Measurements from ENCODE around the gene AP4M1. TPM values are rescaled to one million over a fixed set of nuclear protein-coding genes. Genes with fewer than 3 reads are reported as not detected.

Gene AP4M1
- total and polyA plus RNA-seq, 4 donors, result 3.3 to 5.5 (median 4.8) TPM

- TF ChIP-seq, protein P1, sequence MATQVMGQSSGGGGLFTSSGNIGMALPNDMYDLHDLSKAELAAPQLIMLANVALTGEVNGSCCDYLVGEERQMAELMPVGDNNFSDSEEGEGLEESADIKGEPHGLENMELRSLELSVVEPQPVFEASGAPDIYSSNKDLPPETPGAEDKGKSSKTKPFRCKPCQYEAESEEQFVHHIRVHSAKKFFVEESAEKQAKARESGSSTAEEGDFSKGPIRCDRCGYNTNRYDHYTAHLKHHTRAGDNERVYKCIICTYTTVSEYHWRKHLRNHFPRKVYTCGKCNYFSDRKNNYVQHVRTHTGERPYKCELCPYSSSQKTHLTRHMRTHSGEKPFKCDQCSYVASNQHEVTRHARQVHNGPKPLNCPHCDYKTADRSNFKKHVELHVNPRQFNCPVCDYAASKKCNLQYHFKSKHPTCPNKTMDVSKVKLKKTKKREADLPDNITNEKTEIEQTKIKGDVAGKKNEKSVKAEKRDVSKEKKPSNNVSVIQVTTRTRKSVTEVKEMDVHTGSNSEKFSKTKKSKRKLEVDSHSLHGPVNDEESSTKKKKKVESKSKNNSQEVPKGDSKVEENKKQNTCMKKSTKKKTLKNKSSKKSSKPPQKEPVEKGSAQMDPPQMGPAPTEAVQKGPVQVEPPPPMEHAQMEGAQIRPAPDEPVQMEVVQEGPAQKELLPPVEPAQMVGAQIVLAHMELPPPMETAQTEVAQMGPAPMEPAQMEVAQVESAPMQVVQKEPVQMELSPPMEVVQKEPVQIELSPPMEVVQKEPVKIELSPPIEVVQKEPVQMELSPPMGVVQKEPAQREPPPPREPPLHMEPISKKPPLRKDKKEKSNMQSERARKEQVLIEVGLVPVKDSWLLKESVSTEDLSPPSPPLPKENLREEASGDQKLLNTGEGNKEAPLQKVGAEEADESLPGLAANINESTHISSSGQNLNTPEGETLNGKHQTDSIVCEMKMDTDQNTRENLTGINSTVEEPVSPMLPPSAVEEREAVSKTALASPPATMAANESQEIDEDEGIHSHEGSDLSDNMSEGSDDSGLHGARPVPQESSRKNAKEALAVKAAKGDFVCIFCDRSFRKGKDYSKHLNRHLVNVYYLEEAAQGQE (IDR thresholded peaks at IDR 0.05), result no peak
These were observed 37.3 kb upstream of the AP4M1 start (continued) for GRCh38 chr7:100064162-100064561.

DNA sequence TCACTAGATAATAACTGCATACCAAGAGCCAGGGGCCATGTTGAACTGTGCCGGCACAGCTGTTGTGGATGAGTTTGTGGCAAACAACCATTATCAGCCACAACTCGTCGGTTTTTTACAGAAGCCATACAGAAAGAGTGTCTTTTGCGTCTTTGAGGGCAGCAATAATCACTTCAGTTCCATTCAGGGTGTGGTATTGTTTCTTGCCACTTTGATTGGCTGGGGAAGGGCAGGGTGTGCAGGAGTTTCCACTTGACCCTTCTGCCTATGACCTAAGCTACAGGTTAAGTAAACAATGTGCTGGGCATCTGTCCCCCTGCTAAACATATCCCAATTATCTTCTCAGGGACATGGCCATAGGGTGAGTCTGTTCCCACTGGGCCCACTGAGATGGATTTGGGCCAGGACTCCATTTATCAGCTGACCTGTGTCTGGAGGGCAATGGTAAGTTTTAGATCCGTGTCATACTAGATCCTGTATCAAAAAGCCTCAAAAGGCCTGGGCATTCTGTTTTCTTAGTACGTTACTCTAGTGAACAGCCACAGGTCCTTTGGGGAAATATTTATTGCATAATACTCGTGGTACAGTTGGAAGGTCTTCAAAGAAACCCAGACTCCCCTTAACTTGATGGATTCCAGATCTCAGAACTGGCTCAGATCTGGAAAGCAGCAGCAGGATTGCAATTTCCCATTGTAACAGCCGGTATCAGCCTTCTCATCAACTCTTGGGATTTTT is 35.8 kb upstream of the AP4M1 start:
- Histone ChIP-seq H3K27ac (ENCODE audit: low read depth in 1 of 2, low read length in 2 of 2) (peak overlapping the region; percentile 80 to 82), H3K9me3 (ENCODE audit: control insufficient read depth in 4 of 4, low read length in 3 of 4) (peaks cover under 1 to 7% (median 2%) of the 10 kb centered on the region in 4 donors), H3K36me3 (ENCODE audit: control insufficient read depth in 4 of 4, insufficient read depth in 3 of 4, low read depth in 1 of 4, low read length in 3 of 4) (peaks cover 2 to 35% (median 29%) of the 10 kb centered on the region in 4 donors), H3K27me3 (ENCODE audit: control insufficient read depth in 4 of 4, insufficient read depth in 4 of 4, low read length in 3 of 4) (no peaks in the 10 kb centered on the region), H3K4me3 (ENCODE audit: low read depth in 1 of 3, low read length in 3 of 3) (no peak overlapping the region), H3K4me1 (ENCODE audit: control insufficient read depth in 4 of 4, insufficient read depth in 4 of 4, low read length in 3 of 4) (peaks cover 2 to 23% (median 14%) of the 10 kb centered on the region in 4 donors), H3K9ac (ENCODE audit: low read depth in 1 of 2, low read length in 2 of 2) (peak overlapping the region in 1 of 2 donors; percentile 43)
- peak; percentile 16 for TF ChIP-seq TAF1 (conservative IDR thresholded peaks at IDR 0.05)
- TF ChIP-seq RAD21 (IDR thresholded peaks at IDR 0.05), result peak; percentile 33 to 37
- no peak for TF ChIP-seq HNF4G (IDR thresholded peaks at IDR 0.05)
- peak; percentile 67 to 85 for TF ChIP-seq EGR1 (IDR thresholded peaks at IDR 0.05; ENCODE audit: low read depth in 2 of 2)
- peak; percentile 88 for TF ChIP-seq FOXA1 (IDR thresholded peaks at IDR 0.05)
- peak; percentile 96 for TF ChIP-seq SP1 (IDR thresholded peaks at IDR 0.05)
- TF ChIP-seq RXRA (IDR thresholded peaks at IDR 0.05), result peak; percentile 98
- TF ChIP-seq JUND (IDR thresholded peaks at IDR 0.05), result peak; percentile 88 to 89
- TF ChIP-seq GABPA (IDR thresholded peaks at IDR 0.05 in 1 of 2, conservative IDR thresholded peaks at IDR 0.05 in 1 of 2), result peak in 1 of 2 donors; percentile 80
- peak; percentile 70 for TF ChIP-seq ATF3 (IDR thresholded peaks at IDR 0.05)
- TF ChIP-seq ZBTB33 (IDR thresholded peaks at IDR 0.05), result peak; percentile 87
- TF ChIP-seq HNF4A (conservative IDR thresholded peaks at IDR 0.05), result peak; percentile 70 to 78
- TF ChIP-seq YY1 (IDR thresholded peaks at IDR 0.05), result peak; percentile 87
- peak; percentile 87 for TF ChIP-seq FOXA2 (IDR thresholded peaks at IDR 0.05)
- peak; percentile 74 for TF ChIP-seq MAX (IDR thresholded peaks at IDR 0.05)
- TF ChIP-seq, protein P2, sequence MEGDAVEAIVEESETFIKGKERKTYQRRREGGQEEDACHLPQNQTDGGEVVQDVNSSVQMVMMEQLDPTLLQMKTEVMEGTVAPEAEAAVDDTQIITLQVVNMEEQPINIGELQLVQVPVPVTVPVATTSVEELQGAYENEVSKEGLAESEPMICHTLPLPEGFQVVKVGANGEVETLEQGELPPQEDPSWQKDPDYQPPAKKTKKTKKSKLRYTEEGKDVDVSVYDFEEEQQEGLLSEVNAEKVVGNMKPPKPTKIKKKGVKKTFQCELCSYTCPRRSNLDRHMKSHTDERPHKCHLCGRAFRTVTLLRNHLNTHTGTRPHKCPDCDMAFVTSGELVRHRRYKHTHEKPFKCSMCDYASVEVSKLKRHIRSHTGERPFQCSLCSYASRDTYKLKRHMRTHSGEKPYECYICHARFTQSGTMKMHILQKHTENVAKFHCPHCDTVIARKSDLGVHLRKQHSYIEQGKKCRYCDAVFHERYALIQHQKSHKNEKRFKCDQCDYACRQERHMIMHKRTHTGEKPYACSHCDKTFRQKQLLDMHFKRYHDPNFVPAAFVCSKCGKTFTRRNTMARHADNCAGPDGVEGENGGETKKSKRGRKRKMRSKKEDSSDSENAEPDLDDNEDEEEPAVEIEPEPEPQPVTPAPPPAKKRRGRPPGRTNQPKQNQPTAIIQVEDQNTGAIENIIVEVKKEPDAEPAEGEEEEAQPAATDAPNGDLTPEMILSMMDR (IDR thresholded peaks at IDR 0.05; ENCODE audit: low read depth, low read length, missing input control), result no peak
- peak; percentile 95 for TF ChIP-seq NR2F2 (IDR thresholded peaks at IDR 0.05)
- TF ChIP-seq, protein P1 (IDR thresholded peaks at IDR 0.05), result peak; percentile 57
- no peak for DNase-seq (ENCODE audit: low spot score)
- WGBS, result 27% methylated on average over 8 of the region's 8 CpGs
